HepG2 (cell line): ENCODE data around the gene ITPK1. TPM values are rescaled to one million over a fixed set of nuclear protein-coding genes. Genes with fewer than 3 reads are reported as not detected.

Source experiments
- NCOA2 ChIP-seq: sonication (generic); formaldehyde crosslinking; IDR thresholded peaks from 2 replicates; pipeline ENCODE4 v1.8.0; 2022; ENCODE audit warnings: inconsistent platforms
- NCOR1 ChIP-seq: fragments of 200-600 bp; sonication (generic); IDR thresholded peaks from 2 replicates; pipeline ENCODE4 v1.7.0; 2017; ENCODE audit warnings: antibody characterized with exemption, low read length, borderline replicate concordance
- PCBP2 ChIP-seq: fragments of 200-400 bp; formaldehyde crosslinking; optimal IDR thresholded peaks from 2 replicates; pipeline ENCODE3; 2018; ENCODE audit warnings: low read length, low read depth; ENCODE audit not compliant: poor library complexity, severe bottlenecking
- POLR2G ChIP-seq: fragments of 200-400 bp; formaldehyde crosslinking; IDR thresholded peaks from 2 replicates; pipeline ENCODE4 v1.6.1; 2018; ENCODE audit warnings: mild to moderate bottlenecking, low read depth, low read length, moderate library complexity
- TBX2 ChIP-seq: sonication (generic); formaldehyde crosslinking; IDR thresholded peaks from 2 replicates; pipeline ENCODE4 v1.5.0; 2020; ENCODE audit warnings: missing genetic modification reagents, mild to moderate bottlenecking, borderline replicate concordance
- TFDP2 ChIP-seq: sonication (generic); formaldehyde crosslinking; IDR thresholded peaks from 2 replicates; pipeline ENCODE4 v1.4.0; 2020; ENCODE audit warnings: missing genetic modification reagents
- U2AF2 ChIP-seq: fragments of 200-400 bp; formaldehyde crosslinking; IDR thresholded peaks from 2 replicates; pipeline ENCODE4 v1.6.1; 2017; ENCODE audit warnings: low read depth, mild to moderate bottlenecking, low read length
- ZHX2 ChIP-seq, 2 experiments: sonication (generic) in 1 of 2; formaldehyde crosslinking in 1 of 2; IDR thresholded peaks; 2 replicates each; pipeline versions ENCODE4 v1.6.1 to v1.9.0; 2014 to 2022; ENCODE audit warnings: antibody characterized with exemption in 1 of 2, borderline replicate concordance in 1 of 2, inconsistent platforms in 1 of 2, low read depth in 1 of 2, missing genetic modification reagents in 1 of 2
- ZNF318 ChIP-seq: sonication (generic); formaldehyde crosslinking; IDR thresholded peaks from 2 replicates; pipeline ENCODE4 v1.4.0; 2020; ENCODE audit warnings: mild to moderate bottlenecking, missing genetic modification reagents
- ZNF331 ChIP-seq: sonication (generic); formaldehyde crosslinking; IDR thresholded peaks from 2 replicates; pipeline ENCODE4 v1.4.0; 2020; ENCODE audit warnings: missing genetic modification reagents
- ZNF580 ChIP-seq: IDR thresholded peaks from 2 replicates; pipeline ENCODE4 v1.6.1; 2016; ENCODE audit warnings: low read depth, borderline replicate concordance
- polyA plus RNA-seq, 8 experiments: library from polyadenylated mRNA; depleted of rRNA in 3 of 8; stranded (reverse) in 7 of 8; unstranded in 1 of 8; fragments of >200 nt; fragmentation: Illumina TruSeq in 4 of 8; extraction: Trizol in 4 of 8; gene quantifications; 2 replicates each; pipeline versions ENCODE4 v1.2.1 to v1.2.3, GENCODE V29; 2011 to 2016; ENCODE audit warnings: low read depth in 4 of 8, missing spikeins in 1 of 8, mixed read lengths in 1 of 8; ENCODE audit not compliant: insufficient read depth in 1 of 8
- total RNA-seq, 5 experiments: library from RNA; depleted of rRNA; stranded (reverse); fragments of >200 nt; fragmentation: Illumina TruSeq; extraction: Trizol; gene quantifications; 2 replicates each; pipeline ENCODE4 v1.2.3, GENCODE V29; 2016; ENCODE audit warnings: low read depth in 1 of 5

ITPK1 gene
- total and polyA plus RNA-seq, 2 of the 13 experiments (the other 11 are each of a cell fraction or from before 2014, with no cell fraction given): 20.5 to 47.5 TPM

GRCh38 chr14:92922883-92923743 is 192.6 kb downstream of the ITPK1 start, which contains the start of gene CHGA (continued):
- TF ChIP-seq PCBP2 (no peak), POLR2G (no peak), NCOR1 (no peak), ZNF580 (CRISPR knock-in tag) (peak; percentile 98), NCOA2 (CRISPR knock-in tag) (peak; percentile 55), ZHX2 (IDR thresholded peaks at IDR 0.05; ENCODE audit: low read depth) (no peak), ZHX2 (CRISPR knock-in tag; IDR thresholded peaks at IDR 0.05; ENCODE audit: borderline replicate concordance) (peak; percentile 95; the same call in 1 of the 2 replicates), ZNF331 (peak; percentile 95), U2AF2 (no peak), TBX2 (CRISPR knock-in tag) (peak; percentile 64; the same call in 1 of the 2 replicates), TFDP2 (CRISPR knock-in tag) (peak; percentile 52; the same call in 1 of the 2 replicates), ZNF318 (CRISPR knock-in tag) (no peak)
